ENCODE results near the gene SGTA.

DNA sequence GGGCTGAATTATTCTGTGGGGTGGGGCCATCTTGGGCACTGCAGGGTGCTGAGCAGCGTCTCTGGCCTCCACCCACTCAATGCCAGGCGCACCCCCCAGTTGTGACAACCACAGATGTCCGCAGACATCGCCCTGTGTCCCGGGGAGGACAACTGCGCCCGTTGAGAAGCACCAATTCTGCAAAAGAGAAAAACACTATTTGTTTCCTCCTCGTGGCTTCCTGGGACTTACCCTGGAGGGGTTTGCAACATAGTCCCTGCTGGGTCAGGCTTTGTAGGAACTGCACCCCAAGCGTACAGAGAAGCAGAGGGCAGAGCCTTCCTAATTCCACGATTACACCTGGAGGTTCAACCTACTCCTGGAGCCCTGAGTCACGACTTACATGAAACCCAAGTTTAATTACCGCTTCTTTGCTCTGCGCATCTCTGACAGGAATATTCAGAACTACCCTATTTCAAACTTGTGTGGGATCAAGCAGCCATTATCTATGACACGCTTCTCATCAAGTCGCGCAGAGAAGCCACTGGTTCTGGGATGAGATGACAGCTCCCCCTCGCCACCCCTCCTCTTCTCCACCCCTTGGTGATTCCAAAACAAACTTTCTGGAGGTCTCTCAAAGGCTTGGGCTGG, 32.1 kb downstream of the SGTA start:
- TF ChIP-seq POLR2A (IDR thresholded peaks at IDR 0.05; ENCODE audit: low read length), result no peak
- no peak for TF ChIP-seq GATA1 (IDR thresholded peaks at IDR 0.05; ENCODE audit: low read depth, low read length)

All from erythroblast (primary cell).